Erythroblast (primary cell): ENCODE data around the gene PDLIM7.

Experiments
- GATA1 ChIP-seq: IDR thresholded peaks from 2 replicates; pipeline ENCODE4 v1.6.1; 2011; ENCODE audit warnings: low read depth, mild to moderate bottlenecking, control low read depth, low read length, moderate library complexity
- POLR2A ChIP-seq: IDR thresholded peaks from 2 replicates; pipeline ENCODE4 v1.6.1; 2011; ENCODE audit warnings: mild to moderate bottlenecking, low read length

DNA sequence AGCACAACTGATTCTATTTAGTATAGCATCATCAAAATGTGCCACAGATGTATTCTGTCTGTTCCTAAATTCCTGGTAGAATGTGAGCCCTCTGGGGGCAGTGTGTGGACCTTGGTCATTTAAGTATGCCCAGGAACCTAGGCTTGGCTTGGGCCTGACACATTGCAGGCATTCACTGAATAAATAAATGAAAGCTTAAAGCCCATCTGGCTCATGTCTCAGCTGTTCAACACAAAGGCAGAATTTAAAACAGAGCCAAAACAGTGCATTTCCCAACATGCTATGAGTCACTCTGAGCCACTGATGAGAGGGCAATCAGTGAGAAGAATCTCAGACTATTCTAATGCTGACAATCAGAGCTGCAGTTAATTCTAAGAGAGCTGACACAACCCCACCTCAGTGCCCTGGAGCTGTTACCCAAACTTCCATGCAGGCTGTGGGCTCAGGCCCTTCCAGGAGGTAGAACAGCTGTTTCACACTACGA, 48.9 kb upstream of the PDLIM7 start:
- TF ChIP-seq POLR2A (no peak), GATA1 (no peak)
